Measurements from ENCODE around the gene YBEY. TPM values are rescaled to one million over a fixed set of nuclear protein-coding genes. Genes with fewer than 3 reads are reported as not detected.

Gene YBEY
- polyA plus RNA-seq, 1 experiment: 31.2 TPM

DNA sequence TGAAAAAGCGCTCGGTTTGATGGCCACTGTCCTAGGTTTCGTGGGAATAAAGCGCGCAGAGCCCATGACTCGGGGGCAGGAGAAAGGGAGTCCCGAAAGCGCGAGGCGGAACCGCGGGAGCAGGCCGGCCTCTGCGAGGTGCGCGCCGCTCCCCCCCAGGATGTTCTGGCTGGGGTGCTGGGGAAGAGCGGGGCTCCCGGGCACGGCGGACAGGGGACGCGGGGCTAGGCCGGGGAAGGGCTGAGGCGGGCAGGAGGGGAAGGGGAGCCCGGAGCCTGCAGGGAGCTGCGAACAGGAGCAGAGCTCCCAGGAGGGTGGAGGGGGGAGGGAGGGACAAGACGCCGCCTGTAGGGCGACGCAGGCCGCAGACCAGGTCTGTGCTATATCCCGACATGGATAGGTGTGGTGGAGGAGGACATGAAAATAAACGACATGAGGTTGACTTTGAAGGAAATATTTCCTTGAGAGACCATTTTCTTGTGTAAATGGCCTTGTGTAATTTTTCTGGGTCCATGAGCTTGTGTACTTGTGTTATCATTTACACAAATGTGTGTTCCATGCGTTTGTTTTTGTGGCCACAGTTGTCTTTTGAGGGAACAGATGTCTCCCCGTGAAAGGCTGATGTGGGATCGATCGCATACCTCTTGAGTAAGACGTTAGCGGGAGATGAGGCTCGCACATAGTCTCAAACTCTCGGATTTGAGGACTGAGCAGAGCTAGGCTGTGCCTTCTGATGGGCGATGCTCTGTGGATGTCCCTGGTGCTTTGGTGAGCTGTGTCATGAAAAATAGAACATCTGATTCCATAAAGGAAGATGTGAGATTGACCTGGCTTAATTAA, 39.2 kb downstream of the YBEY start:
- Histone ChIP-seq H3K4me3 (ENCODE audit: low read depth, low read length) (peak overlapping the region; percentile 74), H3K27me3 (ENCODE audit: control insufficient read depth, insufficient read depth, low read length) (no peaks in the 10 kb centered on the region), H3K9me3 (ENCODE audit: control insufficient read depth, insufficient read depth, low read length) (peaks cover 2% of the 10 kb centered on the region; the same call in 1 of the 2 replicates), H3K27ac (ENCODE audit: low read depth, low read length) (peak overlapping the region; percentile 21)
- POLR2A ChIA-PET: interaction anchor here (0.6 to 1.0 kb wide), 5 partner anchors 9 to 310 kb away, joined by 3 to 6 read pairs (median 3); partner anchors contain the start of gene PRMT2
- TF ChIP-seq CTCF (IDR thresholded peaks at IDR 0.05; ENCODE audit: low read depth, low read length): peak; percentile 44
- no peak for DNase-seq (ENCODE audit: low read depth, low spot score)
- CTCF ChIA-PET: interaction anchor here (1.1 to 1.5 kb wide), 2 partner anchors 172 to 182 kb away, joined by 5 read pairs; no protein-coding TSS in a partner anchor

DNA sequence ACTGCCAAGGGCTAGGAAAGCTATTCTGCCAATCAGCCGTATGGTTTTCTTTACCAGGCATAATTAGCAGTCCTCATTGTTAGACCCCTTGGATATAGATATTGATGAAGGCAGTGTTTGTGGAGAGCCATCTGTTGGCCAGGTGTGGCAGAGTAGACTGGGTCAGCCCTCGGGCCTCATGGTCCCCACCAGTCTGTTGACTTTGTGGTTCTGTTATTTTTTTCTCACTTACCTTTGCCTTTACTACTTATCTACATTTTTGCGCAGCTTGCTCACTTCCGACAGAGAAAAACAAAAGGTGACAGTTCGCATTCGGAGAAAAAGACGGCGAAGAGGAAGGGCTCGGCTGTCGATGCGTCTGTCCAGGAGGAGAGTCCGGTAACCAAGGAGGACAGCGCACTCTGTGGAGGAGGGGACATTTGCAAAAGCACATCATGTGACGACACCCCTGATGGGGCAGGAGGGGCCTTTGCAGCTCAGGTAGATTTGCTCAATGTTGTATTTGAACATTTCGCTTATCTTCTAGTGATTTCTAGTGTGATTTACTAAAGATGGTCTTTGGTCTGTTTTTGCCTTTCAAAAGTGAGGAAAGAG, 40.1 kb downstream of the YBEY start:
- no peak overlapping the region for H3K4me3 ChIP-seq (ENCODE audit: low read depth, low read length)
- no peak overlapping the region for H3K27ac ChIP-seq (ENCODE audit: low read depth, low read length)
- ChIA-PET POLR2A (interaction anchor here (0.7 kb wide), 1 partner anchor 227 kb away, joined by 3 read pairs; no protein-coding TSS in a partner anchor), CTCF (interaction anchor here (1.1 to 1.5 kb wide), 2 partner anchors 173 to 183 kb away, joined by 5 read pairs; no protein-coding TSS in a partner anchor)
- H3K9me3 ChIP-seq (ENCODE audit: control insufficient read depth, insufficient read depth, low read length): peaks cover 2% of the 10 kb centered on the region; the same call in 1 of the 2 replicates
- no peaks in the 10 kb centered on the region for H3K27me3 ChIP-seq (ENCODE audit: control insufficient read depth, insufficient read depth, low read length)
- DNase-seq (ENCODE audit: low read depth, low spot score): no peak
- TF ChIP-seq CTCF (IDR thresholded peaks at IDR 0.05; ENCODE audit: low read depth, low read length): no peak

GRCh38 chr21:46327711-46328110, 41.6 kb downstream of the YBEY start:
- CTCF ChIA-PET: no interaction called here
- H3K4me3 ChIP-seq (ENCODE audit: low read depth, low read length): no peak overlapping the region
- no peaks in the 10 kb centered on the region for H3K27me3 ChIP-seq (ENCODE audit: control insufficient read depth, insufficient read depth, low read length)
- peaks cover 2% of the 10 kb centered on the region; the same call in 1 of the 2 replicates for H3K9me3 ChIP-seq (ENCODE audit: control insufficient read depth, insufficient read depth, low read length)
- H3K27ac ChIP-seq (ENCODE audit: low read depth, low read length): no peak overlapping the region
- no peak for TF ChIP-seq CTCF (IDR thresholded peaks at IDR 0.05; ENCODE audit: low read depth, low read length)
- POLR2A ChIA-PET: no interaction called here
- no peak for DNase-seq (ENCODE audit: low read depth, low spot score)

GRCh38 chr21:46328151-46328550, 42.0 kb downstream of the YBEY start:
- DNase-seq (ENCODE audit: low read depth, low spot score): no peak
- Histone ChIP-seq H3K27me3 (ENCODE audit: control insufficient read depth, insufficient read depth, low read length) (no peaks in the 10 kb centered on the region), H3K9me3 (ENCODE audit: control insufficient read depth, insufficient read depth, low read length) (peaks cover 2% of the 10 kb centered on the region; the same call in 1 of the 2 replicates), H3K4me3 (ENCODE audit: low read depth, low read length) (no peak overlapping the region), H3K27ac (ENCODE audit: low read depth, low read length) (no peak overlapping the region)
- CTCF ChIA-PET: no interaction called here
- no peak for TF ChIP-seq CTCF (IDR thresholded peaks at IDR 0.05; ENCODE audit: low read depth, low read length)
- POLR2A ChIA-PET: no interaction called here

GRCh38 chr21:46329796-46330195, 43.7 kb downstream of the YBEY start:
- CTCF ChIA-PET: no interaction called here
- Histone ChIP-seq H3K4me3 (ENCODE audit: low read depth, low read length) (no peak overlapping the region), H3K9me3 (ENCODE audit: control insufficient read depth, insufficient read depth, low read length) (no peaks in the 10 kb centered on the region), H3K27me3 (ENCODE audit: control insufficient read depth, insufficient read depth, low read length) (no peaks in the 10 kb centered on the region), H3K27ac (ENCODE audit: low read depth, low read length) (no peak overlapping the region)
- POLR2A ChIA-PET: interaction anchor here (0.6 kb wide), 1 partner anchor 39 kb away, joined by 3 read pairs; no protein-coding TSS in a partner anchor
- DNase-seq (ENCODE audit: low read depth, low spot score): no peak
- no peak for TF ChIP-seq CTCF (IDR thresholded peaks at IDR 0.05; ENCODE audit: low read depth, low read length)

Data from AG04450 (cell line).